HG03457 (cell line): ENCODE data around the gene CSGALNACT2.
"Not testable (repeated sequence)": the region's sequence is repeated elsewhere in the genome, so short reads cannot be mapped to it uniquely, and the experiment has no call there.

Source experiments
- ATAC-seq: cut with Tn5 transposase; IDR thresholded peaks from one replicate; pipeline ENCODE4 v1.9.1; 2021; ENCODE audit warnings: moderate number of reproducible peaks; ENCODE audit not compliant: unreplicated experiment

Gene CSGALNACT2

GRCh38 chr10:43211431-43212042 is 73.3 kb downstream of the CSGALNACT2 start:
- ATAC-seq = no peak

GRCh38 chr10:43212043-43212721 is 73.9 kb downstream of the CSGALNACT2 start:
- no peak for ATAC-seq

- ATAC-seq = no peak
Observed at GRCh38 chr10:43214071-43214955, 76.1 kb downstream of the CSGALNACT2 start.

- no peak for ATAC-seq
Observed at GRCh38 chr10:43214956-43215561, 76.8 kb downstream of the CSGALNACT2 start.

- ATAC-seq = no peak
Observed at GRCh38 chr10:43215758-43216455, 77.7 kb downstream of the CSGALNACT2 start.

- ATAC-seq = no peak
Observed at GRCh38 chr10:43216931-43217562, 78.8 kb downstream of the CSGALNACT2 start.

GRCh38 chr10:43217563-43218205 is 79.4 kb downstream of the CSGALNACT2 start:
- no peak for ATAC-seq

GRCh38 chr10:43218206-43218950 is 80.1 kb downstream of the CSGALNACT2 start:
- no peak for ATAC-seq

GRCh38 chr10:43218951-43219837 is 80.9 kb downstream of the CSGALNACT2 start:
- ATAC-seq = no peak

- ATAC-seq = no peak
Observed at GRCh38 chr10:43219848-43220247, 81.6 kb downstream of the CSGALNACT2 start.

- not testable (repeated sequence) for ATAC-seq
Observed at GRCh38 chr10:43220251-43220650, 82.0 kb downstream of the CSGALNACT2 start.

- no peak for ATAC-seq
Observed at GRCh38 chr10:43220657-43221418, 82.6 kb downstream of the CSGALNACT2 start.

- no peak for ATAC-seq
Observed at GRCh38 chr10:43221419-43222209, 83.4 kb downstream of the CSGALNACT2 start.

GRCh38 chr10:43222210-43222720 is 84.0 kb downstream of the CSGALNACT2 start:
- no peak for ATAC-seq

- ATAC-seq = no peak
Observed at GRCh38 chr10:43223056-43223455, 84.8 kb downstream of the CSGALNACT2 start.

GRCh38 chr10:43224321-43224720 is 86.1 kb downstream of the CSGALNACT2 start:
- ATAC-seq = no peak
